ENCODE data around the gene QRSL1.

DNA sequence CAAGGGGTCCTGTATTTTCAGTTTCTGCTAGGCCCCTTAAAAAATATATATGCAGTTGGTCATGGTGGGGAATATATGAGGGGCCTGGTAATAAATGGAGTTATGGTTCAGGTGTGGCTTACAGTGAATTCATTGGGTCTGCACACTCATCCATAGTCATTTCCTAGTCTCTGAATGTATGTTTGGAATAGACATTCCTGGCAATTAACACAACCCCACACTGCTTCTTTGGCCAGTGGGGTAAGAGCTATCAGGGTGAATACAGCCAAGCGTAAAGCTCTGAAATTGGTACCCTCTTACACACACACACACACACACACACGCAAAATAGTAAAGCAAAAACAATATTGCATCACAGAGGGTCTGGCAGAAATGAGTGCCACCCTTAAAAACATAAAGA, 56.5 kb downstream of the QRSL1 start:
- TF ChIP-seq CTCF (IDR thresholded peaks at IDR 0.05; ENCODE audit: insufficient read depth, low read length, poor library complexity, severe bottlenecking) = no peak
- no peak for TF ChIP-seq EZH2phosphoT487 (conservative IDR thresholded peaks at IDR 0.05; ENCODE audit: low read length)

Data from SU-DHL-6 (cell line).